ENCODE results near the gene PTGES3. TPM values are rescaled to one million over a fixed set of nuclear protein-coding genes. Genes with fewer than 3 reads are reported as not detected.

The PTGES3 gene
- polyA plus RNA-seq, 2 of the 4 experiments (the other 2 are of a cell fraction): 272 to 406 TPM

DNA sequence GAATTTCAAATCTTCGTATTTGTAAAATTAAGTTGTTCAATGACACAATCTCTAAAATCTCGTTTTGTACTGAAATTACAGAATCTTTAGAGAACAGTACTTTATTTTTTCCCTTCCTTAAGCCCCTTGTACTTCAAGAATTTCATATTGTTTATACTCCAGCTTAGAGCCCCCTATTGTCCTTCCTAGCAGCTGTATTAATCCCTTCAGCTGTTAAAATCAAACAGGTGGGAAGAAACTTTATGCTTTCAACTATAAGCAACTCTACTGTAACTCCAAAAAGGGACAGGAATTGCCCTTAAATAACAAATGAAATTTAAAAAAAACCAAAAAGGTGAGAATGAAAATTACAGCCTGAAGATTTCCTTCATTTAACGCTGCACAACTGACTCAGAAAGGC lies 35.3 kb upstream of the PTGES3 start:
- 32% methylated on average over 3 of the region's 3 CpGs for WGBS (ENCODE audit: missing lambda C conversion rate)
- Histone ChIP-seq H3K4me2 (peak overlapping the region; percentile 85), H3K9me3 (no peaks in the 10 kb centered on the region), H3K4me1 (peaks cover 52% of the 10 kb centered on the region), H3K27ac (peak overlapping the region; percentile 96 to 99), H3K4me3 (peak overlapping the region; percentile 99)
- ChIA-PET CTCF (interaction anchor here (1.7 to 1.8 kb wide), 2 partner anchors 83 to 87 kb away, joined by 3 read pairs; no protein-coding TSS in a partner anchor), POLR2A (interaction anchor here (3.2 kb wide), 1 partner anchor 35 kb away, joined by 72 read pairs; the partner anchor contains the start of gene PTGES3)
- no peak for ATAC-seq
- TF ChIP-seq, protein P1, sequence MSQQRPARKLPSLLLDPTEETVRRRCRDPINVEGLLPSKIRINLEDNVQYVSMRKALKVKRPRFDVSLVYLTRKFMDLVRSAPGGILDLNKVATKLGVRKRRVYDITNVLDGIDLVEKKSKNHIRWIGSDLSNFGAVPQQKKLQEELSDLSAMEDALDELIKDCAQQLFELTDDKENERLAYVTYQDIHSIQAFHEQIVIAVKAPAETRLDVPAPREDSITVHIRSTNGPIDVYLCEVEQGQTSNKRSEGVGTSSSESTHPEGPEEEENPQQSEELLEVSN (IDR thresholded peaks at IDR 0.05; ENCODE audit: borderline replicate concordance, low read depth): no peak
- no peak for TF ChIP-seq ZC3H11A (IDR thresholded peaks at IDR 0.05)
- TF ChIP-seq FOSB (CRISPR knock-in tag; IDR thresholded peaks at IDR 0.05): no peak
- TF ChIP-seq TP53 (CRISPR knock-in tag; IDR thresholded peaks at IDR 0.05): no peak
- no peak for TF ChIP-seq RAD21 (conservative IDR thresholded peaks at IDR 0.05 in 1 of 2, IDR thresholded peaks at IDR 0.05 in 1 of 2)
- no peak for TF ChIP-seq SREBF2 (IDR thresholded peaks at IDR 0.05)
- no peak for TF ChIP-seq JUNB (IDR thresholded peaks at IDR 0.05)
- no peak for TF ChIP-seq POLR2AphosphoS2 (conservative IDR thresholded peaks at IDR 0.05; ENCODE audit: low read length)
- no peak for TF ChIP-seq MAZ (IDR thresholded peaks at IDR 0.05; ENCODE audit: borderline replicate concordance, low read depth, low read length)
- no peak for TF ChIP-seq ZNF302 (CRISPR knock-in tag; IDR thresholded peaks at IDR 0.05)
- no peak for TF ChIP-seq ZFP36 (IDR thresholded peaks at IDR 0.05; ENCODE audit: borderline replicate concordance, partially characterized antibody)
- TF ChIP-seq, protein P2, sequence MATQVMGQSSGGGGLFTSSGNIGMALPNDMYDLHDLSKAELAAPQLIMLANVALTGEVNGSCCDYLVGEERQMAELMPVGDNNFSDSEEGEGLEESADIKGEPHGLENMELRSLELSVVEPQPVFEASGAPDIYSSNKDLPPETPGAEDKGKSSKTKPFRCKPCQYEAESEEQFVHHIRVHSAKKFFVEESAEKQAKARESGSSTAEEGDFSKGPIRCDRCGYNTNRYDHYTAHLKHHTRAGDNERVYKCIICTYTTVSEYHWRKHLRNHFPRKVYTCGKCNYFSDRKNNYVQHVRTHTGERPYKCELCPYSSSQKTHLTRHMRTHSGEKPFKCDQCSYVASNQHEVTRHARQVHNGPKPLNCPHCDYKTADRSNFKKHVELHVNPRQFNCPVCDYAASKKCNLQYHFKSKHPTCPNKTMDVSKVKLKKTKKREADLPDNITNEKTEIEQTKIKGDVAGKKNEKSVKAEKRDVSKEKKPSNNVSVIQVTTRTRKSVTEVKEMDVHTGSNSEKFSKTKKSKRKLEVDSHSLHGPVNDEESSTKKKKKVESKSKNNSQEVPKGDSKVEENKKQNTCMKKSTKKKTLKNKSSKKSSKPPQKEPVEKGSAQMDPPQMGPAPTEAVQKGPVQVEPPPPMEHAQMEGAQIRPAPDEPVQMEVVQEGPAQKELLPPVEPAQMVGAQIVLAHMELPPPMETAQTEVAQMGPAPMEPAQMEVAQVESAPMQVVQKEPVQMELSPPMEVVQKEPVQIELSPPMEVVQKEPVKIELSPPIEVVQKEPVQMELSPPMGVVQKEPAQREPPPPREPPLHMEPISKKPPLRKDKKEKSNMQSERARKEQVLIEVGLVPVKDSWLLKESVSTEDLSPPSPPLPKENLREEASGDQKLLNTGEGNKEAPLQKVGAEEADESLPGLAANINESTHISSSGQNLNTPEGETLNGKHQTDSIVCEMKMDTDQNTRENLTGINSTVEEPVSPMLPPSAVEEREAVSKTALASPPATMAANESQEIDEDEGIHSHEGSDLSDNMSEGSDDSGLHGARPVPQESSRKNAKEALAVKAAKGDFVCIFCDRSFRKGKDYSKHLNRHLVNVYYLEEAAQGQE (IDR thresholded peaks at IDR 0.05): no peak
- TF ChIP-seq HEYL (CRISPR knock-in tag; IDR thresholded peaks at IDR 0.05): no peak
- FAIRE-seq: no peak
- DNase-seq (ENCODE audit: low read depth in 1 of 2, low spot score in 1 of 2): no peak

DNA sequence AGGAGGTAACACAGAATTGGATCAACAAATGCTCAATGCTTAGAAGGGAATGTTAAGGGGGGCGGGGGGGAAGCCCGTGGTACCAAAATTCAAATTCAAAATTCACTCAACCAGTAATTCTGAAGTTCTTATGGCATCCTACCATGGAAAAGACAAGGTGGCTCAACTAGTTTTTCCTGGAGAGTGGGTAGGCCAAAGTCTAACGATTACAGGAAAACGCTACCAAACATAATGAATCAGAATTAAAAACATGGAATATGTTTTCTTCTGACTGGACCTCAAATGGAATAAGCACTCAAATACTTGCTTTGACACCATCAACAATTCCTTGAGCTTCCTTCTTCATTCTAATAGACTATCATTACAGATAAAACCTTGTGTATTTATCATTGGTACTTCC lies 34.7 kb upstream of the PTGES3 start:
- DNase-seq (ENCODE audit: low read depth in 1 of 2, low spot score in 1 of 2): no peak
- ChIA-PET POLR2A (interaction anchor here (1.1 kb wide), 1 partner anchor 34 kb away, joined by 4 read pairs; the partner anchor contains the start of gene PTGES3), CTCF (interaction anchor here (1.7 to 1.8 kb wide), 2 partner anchors 83 to 86 kb away, joined by 3 read pairs; no protein-coding TSS in a partner anchor)
- no peak for ATAC-seq
- H3K4me1 ChIP-seq: peaks cover 56% of the 10 kb centered on the region
- peak overlapping the region; percentile 85 for H3K4me2 ChIP-seq
- H3K4me3 ChIP-seq: peak overlapping the region; percentile 99
- H3K9me3 ChIP-seq: no peaks in the 10 kb centered on the region
- TF ChIP-seq, protein P3, sequence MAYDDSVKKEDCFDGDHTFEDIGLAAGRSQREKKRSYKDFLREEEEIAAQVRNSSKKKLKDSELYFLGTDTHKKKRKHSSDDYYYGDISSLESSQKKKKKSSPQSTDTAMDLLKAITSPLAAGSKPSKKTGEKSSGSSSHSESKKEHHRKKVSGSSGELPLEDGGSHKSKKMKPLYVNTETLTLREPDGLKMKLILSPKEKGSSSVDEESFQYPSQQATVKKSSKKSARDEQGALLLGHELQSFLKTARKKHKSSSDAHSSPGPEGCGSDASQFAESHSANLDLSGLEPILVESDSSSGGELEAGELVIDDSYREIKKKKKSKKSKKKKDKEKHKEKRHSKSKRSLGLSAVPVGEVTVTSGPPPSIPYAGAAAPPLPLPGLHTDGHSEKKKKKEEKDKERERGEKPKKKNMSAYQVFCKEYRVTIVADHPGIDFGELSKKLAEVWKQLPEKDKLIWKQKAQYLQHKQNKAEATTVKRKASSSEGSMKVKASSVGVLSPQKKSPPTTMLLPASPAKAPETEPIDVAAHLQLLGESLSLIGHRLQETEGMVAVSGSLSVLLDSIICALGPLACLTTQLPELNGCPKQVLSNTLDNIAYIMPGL (CRISPR knock-in tag; IDR thresholded peaks at IDR 0.05; ENCODE audit: borderline replicate concordance): no peak
- TF ChIP-seq ZC3H11A (IDR thresholded peaks at IDR 0.05) (no peak), ZNF302 (CRISPR knock-in tag; IDR thresholded peaks at IDR 0.05) (no peak), RNF2 (IDR thresholded peaks at IDR 0.05; ENCODE audit: borderline replicate concordance, low read depth) (no peak), CHD2 (IDR thresholded peaks at IDR 0.05; ENCODE audit: low read length, partially characterized antibody) (no peak), CHD4 (IDR thresholded peaks at IDR 0.05; ENCODE audit: borderline replicate concordance) (no peak), NR3C1 (IDR thresholded peaks at IDR 0.05) (no peak), POLR2A (IDR thresholded peaks at IDR 0.05; ENCODE audit: low read length) (no peak), NPAS2 (CRISPR knock-in tag; IDR thresholded peaks at IDR 0.05; ENCODE audit: borderline replicate concordance) (no peak), NFE2L2 (conservative IDR thresholded peaks at IDR 0.05; ENCODE audit: low read length) (no peak), PHF8 (IDR thresholded peaks at IDR 0.05; ENCODE audit: borderline replicate concordance, low read depth) (no peak), HOXA7 (CRISPR knock-in tag; IDR thresholded peaks at IDR 0.05) (no peak), MAFK (IDR thresholded peaks at IDR 0.05; ENCODE audit: partially characterized antibody) (no peak), TP53 (CRISPR knock-in tag; IDR thresholded peaks at IDR 0.05) (no peak), MYC (IDR thresholded peaks at IDR 0.05; ENCODE audit: borderline replicate concordance, low read length) (no peak), EHF (CRISPR knock-in tag; IDR thresholded peaks at IDR 0.05) (no peak), JUNB (IDR thresholded peaks at IDR 0.05) (no peak)
- TF ChIP-seq, protein P4, sequence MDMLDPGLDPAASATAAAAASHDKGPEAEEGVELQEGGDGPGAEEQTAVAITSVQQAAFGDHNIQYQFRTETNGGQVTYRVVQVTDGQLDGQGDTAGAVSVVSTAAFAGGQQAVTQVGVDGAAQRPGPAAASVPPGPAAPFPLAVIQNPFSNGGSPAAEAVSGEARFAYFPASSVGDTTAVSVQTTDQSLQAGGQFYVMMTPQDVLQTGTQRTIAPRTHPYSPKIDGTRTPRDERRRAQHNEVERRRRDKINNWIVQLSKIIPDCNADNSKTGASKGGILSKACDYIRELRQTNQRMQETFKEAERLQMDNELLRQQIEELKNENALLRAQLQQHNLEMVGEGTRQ (IDR thresholded peaks at IDR 0.05): no peak
- TF ChIP-seq, protein P5, sequence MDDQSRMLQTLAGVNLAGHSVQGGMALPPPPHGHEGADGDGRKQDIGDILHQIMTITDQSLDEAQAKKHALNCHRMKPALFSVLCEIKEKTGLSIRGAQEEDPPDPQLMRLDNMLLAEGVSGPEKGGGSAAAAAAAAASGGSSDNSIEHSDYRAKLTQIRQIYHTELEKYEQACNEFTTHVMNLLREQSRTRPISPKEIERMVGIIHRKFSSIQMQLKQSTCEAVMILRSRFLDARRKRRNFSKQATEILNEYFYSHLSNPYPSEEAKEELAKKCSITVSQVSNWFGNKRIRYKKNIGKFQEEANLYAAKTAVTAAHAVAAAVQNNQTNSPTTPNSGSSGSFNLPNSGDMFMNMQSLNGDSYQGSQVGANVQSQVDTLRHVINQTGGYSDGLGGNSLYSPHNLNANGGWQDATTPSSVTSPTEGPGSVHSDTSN (IDR thresholded peaks at IDR 0.05): no peak
- TF ChIP-seq, protein P6, sequence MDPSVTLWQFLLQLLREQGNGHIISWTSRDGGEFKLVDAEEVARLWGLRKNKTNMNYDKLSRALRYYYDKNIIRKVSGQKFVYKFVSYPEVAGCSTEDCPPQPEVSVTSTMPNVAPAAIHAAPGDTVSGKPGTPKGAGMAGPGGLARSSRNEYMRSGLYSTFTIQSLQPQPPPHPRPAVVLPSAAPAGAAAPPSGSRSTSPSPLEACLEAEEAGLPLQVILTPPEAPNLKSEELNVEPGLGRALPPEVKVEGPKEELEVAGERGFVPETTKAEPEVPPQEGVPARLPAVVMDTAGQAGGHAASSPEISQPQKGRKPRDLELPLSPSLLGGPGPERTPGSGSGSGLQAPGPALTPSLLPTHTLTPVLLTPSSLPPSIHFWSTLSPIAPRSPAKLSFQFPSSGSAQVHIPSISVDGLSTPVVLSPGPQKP (IDR thresholded peaks at IDR 0.05; ENCODE audit: low read depth, low read length): no peak
- WGBS (ENCODE audit: missing lambda C conversion rate): 85% methylated on average over 3 of the region's 4 CpGs
- FAIRE-seq: no peak
- no peak overlapping the region; a peak in 1 of 6 replicates for H3K27ac ChIP-seq

Data from A549 (cell line).